SK-N-MC (cell line): ENCODE results near the gene KRT6A.
"Not testable (repeated sequence)": the region's sequence is repeated elsewhere in the genome, so short reads cannot be mapped to it uniquely, and the experiment has no call there.

ENCODE experiments used
- EZH2 ChIP-seq: fragments of 200-600 bp; sonication (generic); IDR thresholded peaks from one replicate; pipeline ENCODE4 v1.6.1; 2017; ENCODE audit warnings: antibody characterized with exemption
- POLR2AphosphoS5 ChIP-seq: IDR thresholded peaks from 2 replicates; pipeline ENCODE4 v1.6.1; 2012; ENCODE audit warnings: mild to moderate bottlenecking, low read depth, low read length, borderline replicate concordance

DNA sequence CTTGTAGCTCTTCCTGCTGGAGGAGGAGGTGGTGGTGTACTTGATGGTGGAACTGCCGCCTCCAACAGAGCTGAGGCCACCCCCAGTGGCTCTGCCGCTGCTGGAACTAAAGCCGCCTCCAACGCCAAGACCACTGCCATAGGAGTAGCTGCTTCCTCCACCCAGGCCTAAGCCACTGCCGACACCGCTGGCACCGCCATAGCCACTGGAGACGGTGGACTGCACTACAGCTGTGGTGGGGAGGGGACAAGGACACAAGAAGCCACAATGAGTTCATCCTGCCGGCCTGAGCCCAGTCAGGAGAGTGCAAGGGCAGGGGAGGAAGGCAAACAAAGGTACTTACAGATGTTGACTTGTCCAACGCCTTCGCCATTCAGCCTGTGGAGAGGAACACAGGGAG, 45.9 kb downstream of the KRT6A start:
- TF ChIP-seq EZH2, POLR2AphosphoS5: not testable (repeated sequence)
